Aortic smooth muscle cell (primary cell): ENCODE results near the gene MTURN. TPM values are rescaled to one million over a fixed set of nuclear protein-coding genes. Genes with fewer than 3 reads are reported as not detected.

Experiments used
- total RNA-seq: library from RNA; depleted of rRNA; stranded (reverse); fragments of >200 nt; gene quantifications from 2 replicates; pipeline ENCODE4 v1.2.3, GENCODE V29; 2014

Gene MTURN
- 16.1 and 17.3 TPM in 2 replicates for total RNA-seq

DNA sequence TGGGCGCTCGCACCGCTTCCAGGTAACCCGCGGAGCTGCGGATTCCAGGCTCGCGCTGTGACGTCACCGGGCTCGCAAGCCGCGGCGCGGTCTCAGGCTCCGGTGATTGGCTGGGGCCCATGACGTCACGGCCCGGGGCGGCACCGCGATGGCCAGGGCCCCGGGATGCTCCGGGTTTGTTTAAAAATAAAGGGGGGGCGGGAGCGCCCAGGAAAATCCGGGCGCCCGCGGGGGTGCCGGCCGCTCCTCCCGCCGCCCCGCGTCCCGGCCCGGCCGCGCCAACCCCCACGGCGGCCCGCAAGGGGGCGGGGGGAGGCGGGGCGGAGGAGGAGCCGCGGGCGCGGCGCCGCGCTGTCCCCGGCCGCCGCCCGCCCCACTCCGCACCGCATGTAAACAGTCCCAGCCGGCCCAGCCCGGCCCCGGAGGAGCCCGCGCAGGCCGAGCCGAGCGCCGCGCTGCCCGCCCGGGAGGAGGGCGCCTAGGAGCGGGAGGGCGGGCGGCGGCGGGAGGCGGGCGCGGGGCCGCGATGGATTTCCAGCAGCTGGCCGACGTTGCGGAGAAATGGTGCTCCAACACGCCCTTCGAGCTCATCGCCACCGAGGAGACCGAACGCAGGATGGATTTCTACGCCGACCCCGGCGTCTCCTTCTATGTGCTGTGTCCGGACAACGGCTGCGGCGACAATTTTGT, at the start of gene MTURN:
MTURN (plus strand) TSS at position 376 of the 690 bp plus-strand sequence; CDS start at position 527, 151 bp downstream.

Other genes starting within 250 kb of the MTURN start
- gene SCRN1, start 145.2 kb upstream of the MTURN start, total RNA-seq = 70.4 and 113 TPM in 2 replicates
- gene FKBP14, start 108.3 kb upstream of the MTURN start, total RNA-seq = 31.7 and 32.9 TPM in 2 replicates
- 7.3 and 8.9 TPM in 2 replicates for gene PLEKHA8, start 106.6 kb upstream of the MTURN start, total RNA-seq
- gene ZNRF2, start 149.6 kb downstream of the MTURN start, total RNA-seq = 4.2 and 4.6 TPM in 2 replicates